ENCODE data around the gene ARHGAP26.

Gene ARHGAP26

DNA sequence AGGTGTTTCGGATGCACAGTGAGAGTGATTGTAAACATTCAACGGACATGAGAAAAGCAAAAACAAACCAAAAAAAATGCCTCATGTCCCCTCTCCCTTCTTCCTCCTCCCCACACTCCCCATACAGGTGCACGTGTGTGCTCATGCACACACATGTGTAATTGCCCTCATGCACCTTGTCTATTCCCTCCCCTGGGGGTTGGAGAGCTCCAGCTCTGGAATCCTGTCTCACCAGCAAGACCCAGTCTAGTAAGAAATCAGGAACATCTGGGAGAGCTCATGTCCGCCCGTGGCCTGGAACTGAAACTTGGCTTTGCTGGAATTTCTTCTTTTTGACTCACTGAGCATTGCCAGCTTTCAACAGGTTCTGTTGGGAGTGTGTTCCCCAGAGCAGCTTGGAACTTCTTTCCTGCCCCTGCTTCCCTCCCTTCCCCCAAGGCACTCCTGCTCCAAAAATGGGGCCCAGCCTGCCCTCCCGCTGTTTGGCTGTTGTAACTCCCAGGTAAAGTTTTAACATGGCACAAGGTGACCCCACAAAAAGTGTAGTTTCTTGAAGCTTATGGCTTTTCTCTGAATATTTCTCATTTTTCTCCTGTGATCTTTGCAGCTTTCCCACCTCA lies 443.2 kb downstream of the ARHGAP26 start:
- DNase-seq (ENCODE audit: low spot score) = no peak
- no peak for FAIRE-seq

DNA sequence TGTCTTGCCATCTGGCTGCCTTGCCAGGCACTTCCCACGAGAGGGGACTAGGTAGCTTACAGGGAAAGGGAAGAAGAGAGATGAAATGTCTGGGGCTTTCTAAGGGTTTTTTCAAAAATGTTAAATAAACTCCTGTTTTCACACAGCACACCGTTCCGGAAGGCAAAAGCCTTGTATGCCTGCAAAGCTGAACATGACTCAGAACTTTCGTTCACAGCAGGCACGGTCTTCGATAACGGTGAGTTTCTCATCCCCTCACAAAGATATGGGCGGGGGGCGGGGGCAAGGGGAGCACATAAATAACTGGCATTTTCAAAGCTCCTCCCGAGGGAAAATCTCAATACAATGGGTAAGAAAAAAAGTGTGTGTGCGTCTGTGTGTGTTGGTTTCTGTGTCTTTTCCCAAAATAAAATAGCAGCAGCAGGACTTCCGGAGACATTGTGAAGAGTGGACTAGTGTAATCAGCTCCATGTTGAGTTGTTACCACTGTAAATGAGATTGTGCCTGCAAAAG lies 443.7 kb downstream of the ARHGAP26 start:
- no peak for FAIRE-seq

DNA sequence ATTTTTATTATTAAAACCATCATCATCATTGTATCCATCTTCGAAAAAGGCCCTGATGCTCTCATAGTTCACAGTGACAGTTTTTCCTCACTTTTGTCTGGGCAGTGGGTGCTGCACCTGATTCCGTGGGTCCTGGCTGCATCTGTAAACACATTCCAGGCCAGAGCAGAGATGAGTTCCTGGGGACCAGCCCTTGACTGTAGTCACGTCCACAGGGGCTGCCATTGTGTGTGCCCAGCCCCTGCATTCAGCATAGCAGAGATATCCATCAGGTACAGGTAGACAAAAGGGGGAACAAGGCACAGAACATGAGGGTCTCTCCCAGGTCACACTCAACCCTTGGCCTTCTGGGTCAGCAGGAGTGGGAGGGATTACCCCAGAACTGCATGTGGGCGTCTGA lies 444.3 kb downstream of the ARHGAP26 start:
- no peak for DNase-seq (ENCODE audit: low spot score)

More for the DNA sequence above, 443.7 kb downstream of the ARHGAP26 start:
- DNase-seq (ENCODE audit: low spot score) = no peak

DNA sequence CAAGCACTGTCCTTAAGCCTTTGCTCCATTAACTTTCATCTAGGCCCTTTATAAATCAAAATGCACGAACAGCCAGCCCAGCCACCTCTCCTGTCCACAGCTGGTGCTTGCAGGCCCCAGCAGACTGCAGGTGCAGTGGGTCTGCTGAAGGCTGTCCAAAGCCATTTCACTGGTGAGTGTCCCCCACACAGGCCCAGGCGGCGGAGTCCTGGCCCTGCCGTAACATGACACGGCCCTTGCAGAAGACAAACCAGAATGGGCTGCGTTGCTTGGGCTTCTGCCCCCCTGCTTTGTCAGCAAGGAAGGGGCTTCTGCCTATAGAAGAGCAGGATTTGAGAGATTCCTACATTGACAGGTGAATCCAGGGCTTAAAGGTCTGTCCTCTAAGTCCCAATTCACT lies 444.7 kb downstream of the ARHGAP26 start:
- DNase-seq (ENCODE audit: low spot score) (no peak), FAIRE-seq (no peak)

More for the DNA sequence above, 444.3 kb downstream of the ARHGAP26 start:
- FAIRE-seq = no peak

DNA sequence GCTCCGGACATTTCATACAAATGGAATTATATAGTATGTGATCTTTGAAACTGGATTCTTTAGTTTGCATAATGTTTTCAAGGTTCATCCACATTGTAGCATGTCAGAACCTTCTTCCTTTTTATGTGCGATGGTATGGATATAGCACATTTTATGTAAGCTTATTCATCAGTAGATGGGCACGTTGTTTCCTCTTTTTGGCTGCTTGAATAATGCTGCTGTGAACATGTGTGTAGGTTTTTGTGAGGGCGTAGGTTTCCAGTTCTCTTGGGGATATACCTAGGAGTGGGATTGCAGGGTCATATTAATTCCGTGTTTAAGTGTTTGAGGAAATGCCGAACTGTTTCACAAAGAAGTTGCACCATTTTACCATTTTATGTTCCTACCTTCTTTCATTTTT lies 445.5 kb downstream of the ARHGAP26 start:
- FAIRE-seq (no peak), DNase-seq (ENCODE audit: low spot score) (no peak)

DNA sequence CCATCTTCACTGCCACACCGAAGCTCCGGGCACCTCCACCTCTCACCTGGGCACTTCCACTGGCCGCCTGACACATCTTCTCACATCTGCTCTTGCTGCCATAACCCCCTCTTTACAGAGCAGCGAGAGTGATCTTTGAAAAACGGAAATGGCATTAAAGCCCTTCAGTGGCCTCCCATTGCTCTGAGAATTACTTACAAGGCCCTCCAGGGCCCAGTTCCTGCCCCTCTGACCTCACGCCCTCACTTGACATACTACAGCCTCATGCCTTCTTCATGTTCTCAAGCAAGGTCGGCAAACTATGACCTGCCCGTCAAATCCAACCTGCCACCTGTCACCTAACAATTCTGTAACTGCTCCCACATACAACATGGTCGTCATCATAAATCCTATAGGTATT lies 446.0 kb downstream of the ARHGAP26 start:
- FAIRE-seq (no peak), DNase-seq (ENCODE audit: low spot score) (no peak)

DNA sequence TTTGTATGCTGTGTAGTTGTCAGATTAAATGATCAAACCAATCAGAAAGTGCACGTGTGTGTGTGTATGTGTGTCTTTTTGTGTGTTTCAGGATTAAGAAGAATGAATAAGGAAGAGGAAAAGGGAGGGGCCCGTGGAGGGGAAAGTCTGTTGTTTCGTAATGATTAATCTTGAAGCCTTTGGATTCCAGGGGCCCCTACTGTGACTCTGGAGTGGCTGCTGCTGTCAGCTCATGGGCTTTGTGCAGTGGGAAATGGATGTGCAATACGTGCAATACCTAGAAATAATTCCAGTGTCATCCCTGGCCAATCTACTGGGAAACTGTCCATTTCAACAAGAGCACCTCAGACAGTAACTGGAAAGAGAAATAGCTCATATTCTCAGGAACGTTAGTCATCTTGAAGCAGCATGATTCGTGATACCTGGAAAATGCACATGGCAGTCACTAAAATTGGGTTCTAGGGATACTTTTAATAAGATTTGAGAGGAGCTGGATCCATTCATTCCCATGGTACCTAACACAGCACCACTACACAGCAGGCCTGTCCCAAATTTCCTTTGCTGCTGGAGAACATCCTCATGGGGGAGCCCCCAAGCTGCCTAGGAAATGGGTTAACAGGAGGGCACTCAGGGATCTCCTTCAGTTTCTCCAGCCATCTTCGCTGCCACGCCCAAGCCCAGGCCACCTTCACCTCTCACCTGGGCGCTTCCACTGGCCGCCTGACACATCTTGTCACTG lies 447.1 kb downstream of the ARHGAP26 start:
- DNase-seq (ENCODE audit: low spot score) = peak; percentile 64
- peak; percentile 71 for FAIRE-seq

DNA sequence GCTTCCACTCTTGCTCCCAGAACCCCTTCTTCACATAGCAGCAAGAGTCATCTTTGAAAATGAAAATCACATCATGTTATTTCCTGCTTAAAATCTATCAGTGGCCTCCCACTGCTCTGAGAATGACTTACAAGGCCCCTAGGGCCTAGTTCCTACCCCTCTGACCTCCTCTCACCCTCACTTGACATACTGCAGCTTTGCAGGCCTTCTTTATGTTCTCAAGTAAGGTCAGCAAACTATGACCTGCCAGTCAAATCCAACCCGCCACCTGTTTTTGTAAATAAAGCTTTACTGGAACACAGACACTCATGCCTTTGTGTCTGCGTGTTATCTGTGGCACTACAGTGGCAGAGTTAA lies 447.6 kb downstream of the ARHGAP26 start:
- no peak for DNase-seq (ENCODE audit: low spot score)
- no peak for FAIRE-seq

DNA sequence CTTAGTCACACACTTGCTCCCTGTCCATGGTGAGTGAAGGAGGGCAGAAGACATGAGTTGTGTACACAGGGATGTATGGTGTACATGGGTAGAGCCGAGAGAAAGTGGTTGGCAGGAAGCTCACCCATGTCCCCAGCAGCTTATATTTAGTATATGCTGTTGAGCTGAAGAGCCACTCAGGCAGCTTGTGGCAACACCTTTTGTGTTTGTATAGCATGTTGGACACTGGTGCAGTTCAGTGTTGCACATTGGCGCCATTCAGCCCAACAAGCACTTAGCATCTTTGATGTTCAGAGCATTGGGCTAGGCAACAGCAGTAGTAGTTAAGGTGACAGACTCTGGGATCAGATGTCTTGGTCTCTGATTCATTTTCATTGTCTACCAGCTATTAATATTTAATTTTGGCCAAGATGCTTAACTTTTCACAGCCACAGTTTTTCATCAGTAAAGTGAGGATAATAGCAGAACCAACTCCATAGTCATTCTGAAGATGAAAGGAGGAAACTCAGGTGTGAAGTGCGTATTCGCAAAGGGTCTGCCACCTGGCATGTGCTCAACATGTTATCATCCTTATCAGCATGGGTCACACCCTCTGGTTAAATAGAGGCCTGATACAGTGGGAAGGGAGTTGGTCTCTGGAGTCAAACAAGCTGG lies 448.5 kb downstream of the ARHGAP26 start:
- DNase-seq (ENCODE audit: low spot score) (peak; percentile 30), FAIRE-seq (peak; percentile 11)

DNA sequence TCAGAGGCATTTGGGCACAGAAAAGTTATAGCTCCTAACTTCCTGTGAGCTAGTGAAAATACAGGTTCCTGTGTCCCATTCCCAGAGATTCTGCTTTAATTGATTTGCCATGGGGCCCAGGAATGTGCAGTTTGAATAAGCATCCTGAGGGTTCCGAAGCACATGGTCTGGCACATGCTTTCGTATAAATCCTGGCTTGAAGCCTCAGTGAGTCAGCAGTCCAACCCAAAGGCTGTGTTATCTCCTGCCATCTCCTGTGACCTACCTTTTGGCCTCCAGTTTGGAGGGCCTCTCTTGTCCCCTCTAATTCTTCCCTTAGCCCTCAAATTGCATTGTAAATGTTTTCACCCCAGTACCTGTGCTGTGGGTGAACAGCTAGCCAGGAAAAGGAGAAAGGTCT lies 449.5 kb downstream of the ARHGAP26 start:
- FAIRE-seq = no peak
- no peak for DNase-seq (ENCODE audit: low spot score)

DNA sequence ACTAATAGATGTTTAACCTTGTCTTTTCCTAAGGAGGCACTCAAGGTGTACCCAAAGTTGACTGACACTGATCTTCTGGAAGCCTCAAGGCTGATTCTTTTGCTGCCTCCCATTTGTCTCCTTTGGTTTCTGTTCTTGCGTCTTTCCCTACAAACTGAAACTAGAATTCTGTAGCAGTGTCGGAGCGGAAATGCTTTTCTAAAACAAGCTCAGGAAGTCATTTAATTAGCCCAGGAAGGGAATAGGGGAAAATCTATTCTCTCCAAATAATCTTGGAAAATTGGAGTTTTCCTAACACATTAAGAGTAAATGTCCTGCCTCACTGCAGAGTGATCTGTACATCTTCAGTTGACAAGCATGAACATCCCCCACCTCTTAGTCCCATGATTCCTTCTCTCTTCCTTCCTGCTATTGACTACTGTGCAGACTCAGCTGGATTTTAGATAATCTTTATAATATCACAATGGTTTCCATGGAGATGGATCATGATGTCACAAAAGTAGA lies 450.6 kb downstream of the ARHGAP26 start:
- FAIRE-seq (no peak), DNase-seq (ENCODE audit: low spot score) (no peak)

DNA sequence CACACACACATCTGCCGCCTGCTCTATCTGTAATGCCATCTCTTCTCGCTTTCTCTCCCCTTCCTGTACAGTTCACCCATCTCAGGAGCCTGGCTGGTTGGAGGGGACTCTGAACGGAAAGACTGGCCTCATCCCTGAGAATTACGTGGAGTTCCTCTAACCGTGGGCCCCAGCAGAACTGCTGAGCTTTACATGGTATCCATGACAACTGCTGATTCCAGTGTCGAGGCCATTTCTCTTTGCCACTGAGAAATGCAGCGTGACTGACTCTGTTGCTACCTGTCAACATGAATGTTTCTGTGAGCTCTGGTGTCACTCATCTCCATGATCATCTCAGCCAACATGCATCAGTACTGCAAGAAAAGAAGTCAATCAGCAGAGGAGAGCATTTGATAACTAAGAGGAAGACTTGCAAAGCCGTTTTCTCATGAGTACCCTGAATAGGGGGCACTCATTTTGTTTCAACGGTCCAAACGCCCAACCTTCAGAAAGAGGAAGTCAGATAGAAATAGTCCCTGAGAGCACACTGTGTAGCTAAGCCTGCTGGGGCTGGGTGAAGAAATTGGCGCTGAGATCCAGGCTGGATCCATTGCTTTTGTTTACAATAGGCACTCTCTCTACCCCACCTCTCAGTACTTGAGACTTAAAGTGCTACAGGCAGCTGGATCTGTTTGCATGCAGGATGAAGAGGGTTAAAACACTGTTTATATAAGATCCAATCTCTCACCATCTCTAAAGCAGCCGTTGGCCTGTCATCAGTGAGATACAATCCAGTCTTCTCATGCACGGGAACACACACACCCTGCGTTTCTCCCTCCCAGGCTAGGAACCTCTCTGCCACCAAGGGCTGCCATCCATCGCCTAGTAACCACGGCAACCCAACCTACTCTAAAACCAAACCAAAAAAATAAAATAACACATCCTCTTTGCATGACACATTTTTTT lies 452.4 kb downstream of the ARHGAP26 start:
- DNase-seq (ENCODE audit: low spot score) = no peak
- FAIRE-seq = no peak

DNA sequence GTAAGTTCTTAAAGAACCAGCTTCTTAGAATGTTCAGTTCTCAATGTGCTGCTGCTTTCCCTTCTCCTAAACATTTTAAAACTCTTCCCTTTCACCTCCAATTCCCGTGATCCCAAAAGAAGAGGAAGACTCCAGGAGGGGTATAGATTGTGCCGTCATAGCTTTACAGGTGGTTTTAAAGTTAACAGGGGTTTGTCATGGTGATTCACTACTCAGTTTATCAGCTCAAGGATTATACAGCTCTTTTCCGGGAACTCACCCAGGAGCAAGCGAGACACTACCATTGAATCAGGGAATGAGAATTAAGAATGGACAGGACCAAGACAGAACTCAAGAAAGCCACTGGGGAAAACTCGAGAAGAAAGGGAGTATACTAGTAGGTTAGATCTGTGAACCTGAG lies 454.5 kb downstream of the ARHGAP26 start:
- no peak for DNase-seq (ENCODE audit: low spot score)
- no peak for FAIRE-seq

DNA sequence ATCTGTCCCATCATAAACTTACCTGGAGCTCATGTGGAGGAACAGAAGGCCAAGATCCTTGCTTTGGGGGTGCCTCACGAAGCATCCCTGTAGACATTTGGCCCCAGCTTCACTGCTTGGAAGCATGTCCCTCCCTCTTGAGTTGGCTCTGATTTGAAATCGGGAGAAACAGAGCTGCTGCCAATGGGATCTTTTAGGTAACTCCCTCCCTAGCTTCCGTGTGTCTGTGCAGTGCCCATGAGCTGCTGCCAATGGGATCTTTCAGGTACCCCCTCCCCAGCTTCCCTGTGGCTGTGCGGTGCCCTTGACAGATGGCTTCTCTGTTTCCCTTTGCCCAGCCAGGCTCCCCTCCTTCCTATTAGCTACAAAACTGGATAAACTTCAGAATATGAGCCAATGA lies 455.3 kb downstream of the ARHGAP26 start:
- FAIRE-seq (no peak), DNase-seq (ENCODE audit: low spot score) (no peak)

DNA sequence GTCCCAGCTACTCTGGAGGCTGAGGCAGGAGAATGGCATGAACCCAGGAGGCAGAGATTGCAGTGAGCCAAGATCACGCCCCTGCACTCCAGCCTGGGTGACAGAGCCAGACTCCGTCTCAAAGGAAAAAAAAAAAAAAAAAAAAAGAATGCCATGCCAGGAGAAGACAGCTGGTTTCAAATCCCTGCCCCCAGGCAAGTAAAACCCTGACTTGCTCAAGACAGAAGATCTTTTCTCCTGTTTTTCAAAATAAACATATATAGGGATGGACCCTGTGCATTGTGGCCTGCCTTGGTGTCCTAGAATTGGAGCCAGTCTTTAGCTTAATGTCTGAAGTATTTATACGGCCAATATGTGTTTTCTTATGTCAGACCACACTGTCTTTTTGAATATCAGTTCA lies 456.2 kb downstream of the ARHGAP26 start:
- DNase-seq (ENCODE audit: low spot score) (no peak), FAIRE-seq (no peak)

DNA sequence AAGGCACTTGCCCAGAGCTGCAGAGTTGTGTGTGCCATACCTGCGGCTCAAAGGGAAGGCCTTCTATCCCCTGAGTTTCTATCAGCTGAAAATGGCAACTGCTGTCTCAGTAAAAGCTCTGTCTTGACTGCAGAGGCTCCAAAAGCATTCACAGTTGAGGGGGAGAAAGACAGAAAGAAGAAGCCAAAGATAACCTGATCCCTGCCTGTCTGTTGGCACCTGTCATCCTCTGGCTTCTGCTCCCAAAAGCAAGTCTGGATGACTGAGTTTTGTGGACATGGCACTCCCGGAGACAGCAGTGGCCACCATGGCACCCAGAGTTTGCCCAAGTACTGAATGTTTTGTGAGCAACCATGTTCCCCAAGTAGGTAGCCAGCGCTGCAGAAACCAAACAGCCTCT lies 456.7 kb downstream of the ARHGAP26 start:
- no peak for FAIRE-seq
- no peak for DNase-seq (ENCODE audit: low spot score)

DNA sequence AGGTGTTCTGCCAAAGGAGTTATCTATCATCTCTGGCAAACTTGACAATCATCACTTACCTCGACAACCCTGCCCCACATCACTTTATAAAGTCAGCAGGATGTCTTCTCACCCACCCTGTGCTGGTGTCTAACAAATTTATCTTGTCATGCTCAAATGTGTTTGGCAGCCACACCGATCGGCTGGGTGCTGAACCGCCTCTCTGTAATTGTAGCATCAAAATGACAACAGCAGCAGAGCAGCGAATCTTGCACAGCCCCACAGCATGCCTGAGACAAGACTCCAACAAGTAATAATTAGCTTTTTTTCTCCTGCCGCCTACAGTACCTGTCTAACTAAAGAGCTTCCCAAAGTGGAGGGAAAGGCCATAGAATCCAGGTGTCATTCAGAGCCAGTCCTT lies 457.1 kb downstream of the ARHGAP26 start:
- DNase-seq (ENCODE audit: low spot score) (no peak), FAIRE-seq (no peak)

DNA sequence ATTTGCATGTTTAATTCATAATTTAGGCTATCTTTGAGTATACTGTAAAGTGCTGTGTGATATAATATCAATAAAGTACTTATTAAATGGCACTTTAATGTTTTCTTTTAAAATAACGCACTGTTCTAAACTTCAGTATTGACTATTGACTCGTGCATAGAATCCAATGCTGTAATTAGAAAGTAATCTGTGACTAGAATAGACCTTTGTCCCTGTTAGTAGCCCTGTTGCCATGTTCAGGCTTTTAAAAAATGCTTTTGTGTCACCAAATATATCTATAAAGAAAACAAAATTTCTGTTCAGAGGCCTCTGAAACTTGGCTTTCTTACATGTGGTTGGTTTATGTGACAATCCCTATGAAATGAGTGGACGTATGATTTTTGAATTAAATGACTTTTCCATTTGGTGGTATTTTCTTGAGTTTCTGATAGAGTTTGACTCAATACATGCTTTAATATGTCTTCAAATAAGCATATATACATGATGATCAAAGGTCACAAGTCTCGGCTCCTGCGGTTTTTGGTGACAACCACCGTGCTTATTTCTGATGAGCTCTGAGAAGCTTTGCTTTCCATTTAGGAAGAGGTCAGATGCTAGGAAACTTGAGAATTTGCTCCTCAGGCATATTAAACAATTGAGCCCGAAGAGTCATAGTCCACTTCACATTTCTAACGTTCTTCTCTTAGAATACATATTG lies 458.6 kb downstream of the ARHGAP26 start:
- DNase-seq (ENCODE audit: low spot score) = no peak
- FAIRE-seq = peak; percentile 20

DNA sequence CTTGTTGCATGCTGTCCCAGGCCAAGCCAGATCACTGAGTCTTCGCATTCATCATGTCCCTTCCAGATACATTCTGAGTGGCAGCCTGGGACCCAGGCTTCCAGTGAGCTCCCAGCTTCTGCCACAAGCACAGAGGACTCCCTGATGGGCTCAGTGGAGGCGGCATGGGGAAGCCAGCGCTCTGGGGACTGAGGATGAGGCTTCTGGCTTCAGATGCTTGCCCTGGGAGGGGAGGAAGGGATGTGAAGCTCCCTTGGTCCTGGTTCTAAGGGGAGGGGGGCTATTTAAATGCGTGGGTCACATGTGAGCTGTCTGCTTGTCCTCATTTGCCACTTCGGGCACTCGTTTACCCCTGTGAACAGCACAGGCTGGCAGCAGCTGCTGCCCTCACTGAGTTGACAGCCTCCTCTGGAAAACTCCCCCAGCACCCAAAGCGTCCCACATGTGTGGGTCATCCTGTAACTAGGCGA lies 459.3 kb downstream of the ARHGAP26 start:
- DNase-seq (ENCODE audit: low spot score) (no peak), FAIRE-seq (no peak)

DNA sequence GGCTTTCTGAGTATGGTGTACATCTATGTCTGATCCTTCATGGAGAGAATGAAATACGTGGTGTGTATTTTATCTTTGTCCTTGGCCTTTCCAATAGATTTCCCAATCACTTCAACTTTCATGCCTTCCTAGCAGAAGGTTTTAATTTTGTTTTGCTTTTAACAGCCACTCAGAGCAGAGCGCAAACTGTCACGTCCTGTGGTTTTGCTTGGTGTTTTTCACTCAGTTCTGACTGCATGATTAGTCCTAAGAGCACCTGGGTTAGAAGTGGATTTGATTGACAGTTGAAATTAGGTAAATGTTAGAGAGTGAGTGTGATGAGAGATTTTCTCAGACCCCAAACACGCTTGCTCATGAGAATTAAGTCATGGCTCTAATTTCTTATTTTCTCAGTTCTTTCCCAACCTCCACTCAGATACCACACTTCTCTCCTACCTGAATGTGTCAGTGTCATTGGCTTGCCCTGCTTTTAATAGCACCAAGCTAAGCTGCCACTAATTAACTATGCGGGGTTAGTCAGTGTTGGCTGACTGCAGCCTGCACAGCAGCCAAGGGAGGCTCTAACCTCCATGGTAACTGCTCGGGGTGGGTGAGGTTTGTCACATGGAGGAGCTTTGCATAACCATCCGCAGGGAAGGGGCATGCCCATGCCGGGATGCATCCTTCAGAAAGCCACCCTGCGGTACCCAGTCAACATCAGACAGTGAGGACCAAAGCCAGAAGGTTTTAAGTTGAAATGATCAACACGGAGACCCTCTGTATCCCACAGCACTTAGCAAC lies 459.9 kb downstream of the ARHGAP26 start:
- FAIRE-seq (peak; percentile 95), DNase-seq (ENCODE audit: low spot score) (peak; percentile 84)

Data from RCC 7860 (cell line).